ENCODE data around the gene UTF1.
A peak's percentile ranks its signal among the peaks of the same experiment; 100 is the strongest.

Gene UTF1

GRCh38 chr10:133247681-133248333 is 17.8 kb downstream of the UTF1 start:
- no peak for DNase-seq (ENCODE audit: low read depth in 2 of 2)

GRCh38 chr10:133248334-133248715 is 18.3 kb downstream of the UTF1 start:
- no peak for DNase-seq (ENCODE audit: low read depth in 2 of 2)

GRCh38 chr10:133249094-133249780 is 19.2 kb downstream of the UTF1 start:
- DNase-seq (ENCODE audit: low read depth in 2 of 2), result no peak

- DNase-seq (ENCODE audit: low read depth in 2 of 2), result no peak
Observed at GRCh38 chr10:133249975-133250754, 20.1 kb downstream of the UTF1 start.

GRCh38 chr10:133251388-133252222 is 21.6 kb downstream of the UTF1 start:
- DNase-seq (ENCODE audit: low read depth in 2 of 2), result no peak

- no peak for DNase-seq (ENCODE audit: low read depth in 2 of 2)
Observed at GRCh38 chr10:133252223-133252552, 22.2 kb downstream of the UTF1 start.

- no peak for DNase-seq (ENCODE audit: low read depth in 2 of 2)
Observed at GRCh38 chr10:133253361-133253955, 23.4 kb downstream of the UTF1 start.

GRCh38 chr10:133254421-133255120 is 24.6 kb downstream of the UTF1 start:
- DNase-seq (ENCODE audit: low read depth in 2 of 2), result no peak

- no peak for DNase-seq (ENCODE audit: low read depth in 2 of 2)
Observed at GRCh38 chr10:133255323-133255722, 25.3 kb downstream of the UTF1 start.

- no peak for DNase-seq (ENCODE audit: low read depth in 2 of 2)
Observed at GRCh38 chr10:133257489-133258065, 27.6 kb downstream of the UTF1 start.

- peak in 1 of 2 donors; percentile 47 for DNase-seq (ENCODE audit: low read depth in 2 of 2)
Observed at GRCh38 chr10:133258066-133258817, 28.2 kb downstream of the UTF1 start.

GRCh38 chr10:133258818-133259601 is 29.0 kb downstream of the UTF1 start:
- DNase-seq (ENCODE audit: low read depth in 2 of 2), result peak; percentile 90 to 95

GRCh38 chr10:133259602-133259989 is 29.6 kb downstream of the UTF1 start:
- DNase-seq (ENCODE audit: low read depth in 2 of 2), result no peak

- peak; percentile 66 to 68 for DNase-seq (ENCODE audit: low read depth in 2 of 2)
Observed at GRCh38 chr10:133260895-133261725, 31.1 kb downstream of the UTF1 start.

- DNase-seq (ENCODE audit: low read depth in 2 of 2), result peak; percentile 69 to 79
Observed at GRCh38 chr10:133261726-133262325, 31.8 kb downstream of the UTF1 start.

- no peak for DNase-seq (ENCODE audit: low read depth in 2 of 2)
Observed at GRCh38 chr10:133262696-133263095, 32.7 kb downstream of the UTF1 start.

GRCh38 chr10:133263674-133264073 is 33.7 kb downstream of the UTF1 start:
- no peak for DNase-seq (ENCODE audit: low read depth in 2 of 2)

GRCh38 chr10:133264461-133264860 is 34.4 kb downstream of the UTF1 start:
- no peak for DNase-seq (ENCODE audit: low read depth in 2 of 2)

Data from stimulated activated CD4-positive, alpha-beta T cell treated with anti-CD3 and anti-CD28 coated beads, Interleukin-15, amount 100 ng/mL, for 48 hours (primary cell).